ENCODE results near the gene ZNF280D.

Gene ZNF280D

DNA sequence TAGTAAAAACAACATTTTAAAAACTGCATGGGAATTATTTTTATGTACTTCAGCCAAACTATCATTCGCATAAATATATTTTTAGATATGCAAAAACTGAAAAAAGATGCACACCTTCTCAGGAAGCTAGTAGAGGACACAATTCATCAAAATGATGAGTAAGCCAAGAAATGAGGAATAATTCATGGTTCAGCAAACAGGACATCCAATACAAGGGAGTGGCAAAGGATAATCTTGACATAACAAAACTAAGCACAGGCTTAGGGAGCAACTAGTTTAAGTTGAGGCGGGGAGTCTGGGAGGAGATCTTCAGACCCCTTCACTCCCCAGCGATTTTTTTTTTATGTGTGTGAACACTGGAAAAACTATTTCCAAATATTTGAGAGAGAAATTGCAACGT is 93.7 kb downstream of the ZNF280D start:
- no peak for DNase-seq (ENCODE audit: extremely low read depth, low read depth)
- no peak overlapping the region for H3K4me3 ChIP-seq (replicated peaks; ENCODE audit: low read depth, low read length)
- TF ChIP-seq, protein P1, sequence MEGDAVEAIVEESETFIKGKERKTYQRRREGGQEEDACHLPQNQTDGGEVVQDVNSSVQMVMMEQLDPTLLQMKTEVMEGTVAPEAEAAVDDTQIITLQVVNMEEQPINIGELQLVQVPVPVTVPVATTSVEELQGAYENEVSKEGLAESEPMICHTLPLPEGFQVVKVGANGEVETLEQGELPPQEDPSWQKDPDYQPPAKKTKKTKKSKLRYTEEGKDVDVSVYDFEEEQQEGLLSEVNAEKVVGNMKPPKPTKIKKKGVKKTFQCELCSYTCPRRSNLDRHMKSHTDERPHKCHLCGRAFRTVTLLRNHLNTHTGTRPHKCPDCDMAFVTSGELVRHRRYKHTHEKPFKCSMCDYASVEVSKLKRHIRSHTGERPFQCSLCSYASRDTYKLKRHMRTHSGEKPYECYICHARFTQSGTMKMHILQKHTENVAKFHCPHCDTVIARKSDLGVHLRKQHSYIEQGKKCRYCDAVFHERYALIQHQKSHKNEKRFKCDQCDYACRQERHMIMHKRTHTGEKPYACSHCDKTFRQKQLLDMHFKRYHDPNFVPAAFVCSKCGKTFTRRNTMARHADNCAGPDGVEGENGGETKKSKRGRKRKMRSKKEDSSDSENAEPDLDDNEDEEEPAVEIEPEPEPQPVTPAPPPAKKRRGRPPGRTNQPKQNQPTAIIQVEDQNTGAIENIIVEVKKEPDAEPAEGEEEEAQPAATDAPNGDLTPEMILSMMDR (IDR thresholded peaks at IDR 0.05; ENCODE audit: low read depth, low read length, missing control alignments) = no peak

DNA sequence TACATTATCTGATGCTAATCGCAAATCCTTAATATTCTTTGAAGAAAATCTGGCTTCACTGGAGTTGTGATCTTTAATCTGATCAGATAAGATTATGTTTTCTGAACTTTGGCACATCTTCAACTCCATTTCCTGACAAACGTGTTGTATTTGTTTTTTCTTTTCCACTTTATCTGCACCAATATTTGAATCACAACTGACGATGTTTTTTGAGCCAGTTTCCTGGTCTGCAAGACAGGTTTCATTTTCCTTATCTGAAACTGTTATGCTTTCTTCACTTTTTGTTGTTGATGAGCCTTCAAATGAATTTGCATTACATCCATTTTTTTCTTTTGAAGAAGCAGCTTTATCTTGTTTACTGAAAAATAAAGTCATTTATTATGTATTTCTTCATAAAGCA is 101.5 kb downstream of the ZNF280D start:
- no peak for DNase-seq (ENCODE audit: extremely low read depth, low read depth)
- H3K4me3 ChIP-seq (replicated peaks; ENCODE audit: low read depth, low read length) = no peak overlapping the region
- TF ChIP-seq, protein P1 (IDR thresholded peaks at IDR 0.05; ENCODE audit: low read depth, low read length, missing control alignments) = no peak

DNA sequence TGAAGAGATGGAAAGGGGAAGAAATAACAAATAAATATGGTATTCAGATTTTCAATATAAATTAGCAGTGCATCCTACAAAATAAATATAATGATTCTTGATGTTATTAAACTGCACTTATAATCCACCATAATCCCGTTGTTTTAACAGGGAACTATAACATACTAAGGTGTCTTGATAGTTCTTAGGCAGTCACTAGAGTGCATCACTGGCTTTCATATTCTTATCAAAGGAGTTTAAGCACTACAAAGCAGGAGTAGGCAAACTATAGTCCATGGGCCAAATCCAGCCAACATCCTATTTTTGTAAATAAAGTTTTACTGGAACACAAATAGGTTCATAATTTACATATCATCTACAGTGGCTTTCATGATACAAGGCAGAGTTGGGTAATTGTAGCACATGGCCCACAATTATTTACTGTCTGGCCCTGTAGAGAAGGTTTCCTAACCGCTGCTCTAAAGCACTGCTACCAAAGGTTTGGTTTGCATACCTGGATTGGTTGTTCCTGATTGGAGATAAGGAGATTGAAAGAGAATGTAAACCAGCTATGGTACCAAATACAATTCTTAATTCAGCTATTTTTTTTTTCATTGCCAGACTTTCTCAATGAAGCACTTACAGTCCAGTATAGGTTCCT is 104.3 kb downstream of the ZNF280D start:
- H3K4me3 ChIP-seq (replicated peaks; ENCODE audit: low read depth, low read length) = no peak overlapping the region
- DNase-seq (ENCODE audit: extremely low read depth, low read depth) = no peak
- TF ChIP-seq, protein P1 (IDR thresholded peaks at IDR 0.05; ENCODE audit: low read depth, low read length, missing control alignments) = no peak

DNA sequence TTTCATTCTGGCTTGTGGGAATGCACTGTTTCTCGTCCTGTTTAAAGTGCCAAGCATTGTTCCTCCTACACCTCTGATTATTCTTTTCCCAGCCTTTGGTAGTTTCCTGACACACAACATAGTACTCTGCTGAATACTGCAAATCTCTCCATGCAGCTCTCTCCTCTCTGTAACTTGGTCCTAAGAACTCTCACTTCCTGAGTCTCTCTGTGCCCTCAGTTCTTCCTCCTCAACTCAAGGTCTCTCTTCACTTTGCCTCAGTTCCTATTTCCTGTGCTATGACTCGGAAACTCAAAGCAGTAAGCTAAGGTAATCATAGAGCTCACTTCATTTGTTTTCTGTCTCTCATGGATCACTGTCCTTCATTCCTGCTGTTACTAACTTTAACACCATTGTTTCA is 113.4 kb downstream of the ZNF280D start:
- H3K4me3 ChIP-seq (replicated peaks; ENCODE audit: low read depth, low read length) = no peak overlapping the region
- no peak for DNase-seq (ENCODE audit: extremely low read depth, low read depth)
- TF ChIP-seq, protein P1 (IDR thresholded peaks at IDR 0.05; ENCODE audit: low read depth, low read length, missing control alignments) = no peak

DNA sequence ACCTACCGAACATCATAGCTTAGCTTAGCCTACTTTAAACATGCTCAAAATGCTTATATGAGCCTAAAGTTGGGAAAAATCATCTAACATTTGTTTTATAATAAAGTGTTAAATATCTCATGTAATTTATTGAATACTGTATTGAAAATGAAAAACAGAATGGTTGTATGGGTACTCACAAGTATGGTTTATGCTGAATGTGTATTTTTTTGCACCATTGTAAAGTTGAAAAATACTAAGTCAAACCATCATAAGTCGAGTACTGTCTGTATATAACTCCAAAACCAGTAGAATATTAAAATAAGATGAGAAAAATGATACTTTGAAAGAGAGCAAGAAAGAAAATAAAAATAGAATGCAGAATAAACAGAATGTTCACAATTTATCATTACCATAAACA is 115.7 kb downstream of the ZNF280D start:
- TF ChIP-seq, protein P1 (IDR thresholded peaks at IDR 0.05; ENCODE audit: low read depth, low read length, missing control alignments) = no peak
- no peak for DNase-seq (ENCODE audit: extremely low read depth, low read depth)
- no peak overlapping the region for H3K4me3 ChIP-seq (replicated peaks; ENCODE audit: low read depth, low read length)

DNA sequence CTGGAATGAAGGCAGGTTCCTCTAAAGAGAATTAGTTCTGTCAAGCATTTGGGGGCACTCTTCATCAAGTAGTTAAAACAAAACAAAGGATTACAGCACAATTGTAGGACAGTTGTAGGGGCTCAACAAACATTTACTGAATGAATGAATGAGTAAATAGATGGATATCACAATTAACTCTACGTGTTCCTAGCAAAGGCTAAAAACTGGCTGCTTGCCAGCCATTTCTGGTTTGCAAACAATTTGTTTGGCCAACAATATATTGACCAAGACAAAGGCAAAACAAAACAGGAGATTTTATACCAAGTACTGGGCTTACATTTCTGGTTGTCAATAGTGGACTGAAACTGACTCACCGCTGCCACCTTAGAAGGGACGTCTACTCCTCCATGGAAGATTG is 116.8 kb downstream of the ZNF280D start:
- TF ChIP-seq, protein P1 (IDR thresholded peaks at IDR 0.05; ENCODE audit: low read depth, low read length, missing control alignments) = no peak
- DNase-seq (ENCODE audit: extremely low read depth, low read depth) = no peak
- H3K4me3 ChIP-seq (replicated peaks; ENCODE audit: low read depth, low read length) = no peak overlapping the region

DNA sequence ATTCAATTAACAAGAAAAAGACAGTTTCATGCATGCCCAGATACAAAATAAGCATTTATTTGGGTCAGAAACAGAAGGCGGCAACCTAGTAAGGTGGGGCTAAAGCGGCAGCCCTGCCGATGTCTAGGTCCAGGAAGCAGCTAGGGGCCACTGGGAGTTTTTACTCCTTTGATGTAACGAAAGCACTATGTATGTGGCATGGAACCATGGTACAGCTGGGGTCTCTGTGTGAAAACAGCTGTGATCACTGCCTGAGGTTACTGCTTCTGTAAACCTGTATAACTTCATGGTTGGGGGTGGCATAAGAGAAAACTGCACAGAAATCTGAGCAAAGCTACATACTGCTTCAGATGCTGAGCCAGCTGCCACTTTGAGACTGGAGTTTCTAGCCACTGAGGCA is 119.5 kb downstream of the ZNF280D start:
- TF ChIP-seq, protein P1 (IDR thresholded peaks at IDR 0.05; ENCODE audit: low read depth, low read length, missing control alignments) = no peak
- no peak overlapping the region for H3K4me3 ChIP-seq (replicated peaks; ENCODE audit: low read depth, low read length)
- no peak for DNase-seq (ENCODE audit: extremely low read depth, low read depth)
